Measurements from ENCODE around the gene HS6ST2.
"Not testable (repeated sequence)": the region's sequence is repeated elsewhere in the genome, so short reads cannot be mapped to it uniquely, and the experiment has no call there.

Gene HS6ST2

GRCh38 chrX:132940727-132941327 is 17.6 kb downstream of the HS6ST2 start:
- DNase-seq (ENCODE audit: low spot score): no peak

- DNase-seq (ENCODE audit: low spot score): no peak
Measured at GRCh38 chrX:132933170-132933569, 25.3 kb downstream of the HS6ST2 start.

- DNase-seq (ENCODE audit: low spot score): no peak
Measured at GRCh38 chrX:132924426-132924825, 34.0 kb downstream of the HS6ST2 start.

GRCh38 chrX:132918523-132918922 is 39.9 kb downstream of the HS6ST2 start:
- no peak for DNase-seq (ENCODE audit: low spot score)

- DNase-seq (ENCODE audit: low spot score): no peak
Measured at GRCh38 chrX:132916349-132916748, 42.1 kb downstream of the HS6ST2 start.

- DNase-seq (ENCODE audit: low spot score): no peak
Measured at GRCh38 chrX:132909643-132910042, 48.8 kb downstream of the HS6ST2 start.

- peak; percentile 6 for DNase-seq (ENCODE audit: low spot score)
Measured at GRCh38 chrX:132908891-132909290, 49.5 kb downstream of the HS6ST2 start.

GRCh38 chrX:132900633-132901293 is 57.7 kb downstream of the HS6ST2 start:
- DNase-seq (ENCODE audit: low spot score): no peak

GRCh38 chrX:132887569-132887968 is 70.9 kb downstream of the HS6ST2 start:
- DNase-seq (ENCODE audit: low spot score): no peak

- no peak for DNase-seq (ENCODE audit: low spot score)
Measured at GRCh38 chrX:132883358-132883915, 75.0 kb downstream of the HS6ST2 start.

GRCh38 chrX:132880753-132881152 is 77.7 kb downstream of the HS6ST2 start:
- DNase-seq (ENCODE audit: low spot score): not testable (repeated sequence)

GRCh38 chrX:132877954-132878536 is 80.4 kb downstream of the HS6ST2 start:
- peak; percentile 21 for DNase-seq (ENCODE audit: low spot score)

GRCh38 chrX:132876523-132877338 is 81.7 kb downstream of the HS6ST2 start:
- no peak for DNase-seq (ENCODE audit: low spot score)

GRCh38 chrX:132875650-132876522 is 82.5 kb downstream of the HS6ST2 start:
- peak; percentile 56 for DNase-seq (ENCODE audit: low spot score)

GRCh38 chrX:132862562-132862961 is 95.9 kb downstream of the HS6ST2 start:
- DNase-seq (ENCODE audit: low spot score): no peak

GRCh38 chrX:132861076-132861475 is 97.4 kb downstream of the HS6ST2 start:
- no peak for DNase-seq (ENCODE audit: low spot score)

- no peak for DNase-seq (ENCODE audit: low spot score)
Measured at GRCh38 chrX:132860200-132860599, 98.2 kb downstream of the HS6ST2 start.

GRCh38 chrX:132858018-132858417 is 100.4 kb downstream of the HS6ST2 start:
- no peak for DNase-seq (ENCODE audit: low spot score)

GRCh38 chrX:132855780-132856341 is 102.6 kb downstream of the HS6ST2 start:
- DNase-seq (ENCODE audit: low spot score): no peak

- DNase-seq (ENCODE audit: low spot score): no peak
Measured at GRCh38 chrX:132853040-132853439, 105.4 kb downstream of the HS6ST2 start.
